GM10266 (cell line): ENCODE measurements around the gene MT1B.

Source experiments
- DNase-seq: peaks from one replicate; pipeline ENCODE4 v3.0.0; 2012; ENCODE audit errors: extremely low spot score
- CTCF ChIP-seq: IDR thresholded peaks from 2 replicates; pipeline ENCODE4 v1.5.1; 2012; ENCODE audit warnings: mild to moderate bottlenecking, low read depth; ENCODE audit not compliant: control insufficient read depth, insufficient read depth; ENCODE audit errors: missing control alignments

MT1B gene

DNA sequence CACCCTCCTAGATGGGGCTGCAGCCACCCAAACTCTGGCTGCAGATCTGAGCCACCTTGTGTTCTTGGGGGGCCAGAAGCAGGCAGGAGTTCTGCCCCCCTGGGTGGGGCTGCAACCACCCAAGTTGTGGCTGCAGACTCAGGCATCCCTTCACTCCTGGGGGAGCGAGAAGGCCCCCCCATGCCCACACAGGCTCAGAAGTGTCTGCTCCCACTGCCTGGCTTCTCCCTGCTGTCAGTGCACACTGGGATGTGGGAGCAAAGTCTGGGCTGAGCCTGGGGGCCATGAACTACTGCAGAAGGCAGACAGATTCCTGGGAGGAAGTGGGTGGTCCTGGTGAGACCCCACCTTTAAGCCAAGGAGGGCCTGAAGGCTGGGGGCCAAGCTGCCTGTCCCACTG lies 43.6 kb downstream of the MT1B start:
- no peak for DNase-seq
- TF ChIP-seq CTCF, result no peak

DNA sequence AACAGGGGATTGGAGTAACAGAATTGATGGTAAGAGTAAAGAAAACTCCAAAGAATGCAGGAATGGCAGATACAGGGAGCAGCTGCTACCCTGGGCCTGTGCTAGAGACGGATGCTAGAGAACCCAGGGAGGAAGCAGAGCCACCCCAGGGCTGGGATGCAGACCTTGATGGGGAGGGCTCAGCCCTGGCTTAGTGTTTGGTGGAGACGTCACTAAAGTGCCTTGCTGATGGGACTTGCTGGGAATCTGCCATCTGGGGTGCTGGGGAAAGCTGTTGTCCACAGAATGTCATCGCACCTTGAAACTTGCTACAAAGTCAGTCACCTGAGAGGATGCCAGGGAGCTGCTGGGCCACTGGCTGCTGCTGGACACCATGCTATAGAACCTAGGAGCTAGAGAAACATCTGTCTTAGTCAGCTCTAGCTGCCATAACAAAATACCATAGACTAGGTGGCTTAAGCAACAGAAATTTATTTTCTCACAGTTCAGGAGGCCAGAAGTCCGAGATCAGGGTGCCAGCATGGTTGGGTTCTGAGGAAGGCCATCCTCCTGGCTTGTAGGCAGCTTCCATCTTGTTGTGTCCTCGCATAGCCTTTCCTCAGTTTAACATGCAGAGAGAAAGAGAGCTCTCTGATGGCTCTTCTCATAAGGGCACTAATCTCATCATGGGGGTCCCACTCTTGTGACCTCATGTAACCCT lies 45.9 kb downstream of the MT1B start:
- TF ChIP-seq CTCF, result no peak
- no peak for DNase-seq

DNA sequence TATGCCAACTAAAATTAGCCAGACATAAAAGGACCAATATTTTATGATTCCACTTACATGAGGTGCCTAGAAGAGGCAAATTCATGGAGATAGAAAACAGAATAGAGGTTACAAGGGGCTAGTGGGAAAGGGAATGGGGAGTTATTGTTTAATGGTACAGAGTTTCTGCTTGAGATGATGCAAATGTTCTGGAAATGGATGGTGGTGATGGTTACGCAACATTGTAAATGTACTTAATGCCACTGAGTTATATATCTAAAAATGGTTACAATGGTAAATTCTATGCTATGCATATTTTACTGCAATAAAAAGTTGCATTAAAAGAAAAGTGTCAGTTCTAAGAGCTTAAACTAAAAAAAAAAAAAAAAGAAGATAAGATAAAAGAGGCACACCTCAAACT lies 48.5 kb downstream of the MT1B start:
- DNase-seq, result no peak

GRCh38 chr16:56700631-56701030 lies 48.9 kb downstream of the MT1B start:
- no peak for TF ChIP-seq CTCF
- no peak for DNase-seq

More for the DNA sequence above, 48.5 kb downstream of the MT1B start:
- TF ChIP-seq CTCF, result no peak

DNA sequence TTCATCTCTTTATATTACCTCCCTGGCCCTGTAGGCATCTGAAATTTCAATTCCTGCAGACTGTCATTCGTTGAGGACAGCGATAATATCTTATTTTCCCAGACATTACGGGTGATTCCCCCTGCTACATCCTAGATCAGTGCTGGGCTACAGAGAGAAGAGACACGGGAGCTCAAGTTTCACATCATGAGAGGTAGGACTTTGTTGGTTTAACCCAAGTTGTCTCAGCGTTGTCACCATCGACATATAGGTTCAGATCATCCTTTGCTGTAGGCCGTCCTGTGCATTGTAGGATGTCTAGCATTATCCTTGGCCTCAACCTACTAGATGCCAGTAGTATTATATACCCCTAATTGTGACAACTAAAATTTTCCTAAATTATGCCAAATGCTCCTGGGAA lies 49.8 kb downstream of the MT1B start:
- no peak for TF ChIP-seq CTCF
- no peak for DNase-seq
